LNCAP (cell line): ENCODE results near the gene GNB3.

Source experiments
- CTCF ChIP-seq: fragments of 450-650 bp; IDR thresholded peaks from 2 replicates; pipeline ENCODE4 v1.5.1; 2017; ENCODE audit warnings: mild to moderate bottlenecking

GNB3 gene

DNA sequence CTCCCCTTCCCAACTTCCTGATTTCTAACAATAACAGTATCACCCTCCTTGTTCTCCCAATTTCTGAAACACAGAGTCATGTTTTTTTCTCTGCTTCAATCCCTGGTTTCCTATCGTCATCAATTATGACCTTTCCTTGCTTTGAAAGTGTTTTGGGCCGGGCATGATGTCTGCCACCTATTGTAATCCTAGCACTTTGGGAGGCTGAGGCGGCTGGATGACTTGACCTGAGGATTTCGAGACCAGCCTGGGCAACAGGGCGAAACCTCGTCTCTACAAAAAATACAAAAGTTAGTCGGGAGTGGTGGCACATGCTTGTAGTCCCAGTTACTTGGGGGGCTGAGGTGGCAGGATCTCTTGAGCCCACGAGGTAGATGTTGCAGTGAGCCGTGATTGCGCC, 31.7 kb upstream of the GNB3 start:
- TF ChIP-seq CTCF = no peak

GRCh38 chr12:6810758-6811157, 30.0 kb upstream of the GNB3 start:
- TF ChIP-seq CTCF = no peak

GRCh38 chr12:6813363-6813762, 27.4 kb upstream of the GNB3 start:
- no peak for TF ChIP-seq CTCF

DNA sequence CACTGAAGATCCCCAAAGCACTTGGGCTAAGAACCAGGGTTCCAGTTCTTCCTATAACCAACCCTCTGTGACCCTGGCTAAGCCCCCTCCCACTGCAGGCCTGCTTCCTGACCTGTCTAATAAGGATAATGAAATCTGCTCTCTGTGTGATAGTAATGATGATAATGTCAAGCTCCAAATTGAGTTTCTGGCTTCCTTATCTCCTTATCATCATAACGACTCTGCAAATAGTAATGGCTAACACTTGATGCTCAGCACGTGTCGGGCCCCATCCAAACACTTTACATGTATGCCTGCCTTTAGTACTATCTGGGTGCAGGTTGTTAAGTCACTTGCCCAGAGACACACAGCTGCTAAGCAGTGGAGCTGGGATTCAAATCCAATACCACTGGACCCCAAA, 24.1 kb upstream of the GNB3 start:
- TF ChIP-seq CTCF = no peak

DNA sequence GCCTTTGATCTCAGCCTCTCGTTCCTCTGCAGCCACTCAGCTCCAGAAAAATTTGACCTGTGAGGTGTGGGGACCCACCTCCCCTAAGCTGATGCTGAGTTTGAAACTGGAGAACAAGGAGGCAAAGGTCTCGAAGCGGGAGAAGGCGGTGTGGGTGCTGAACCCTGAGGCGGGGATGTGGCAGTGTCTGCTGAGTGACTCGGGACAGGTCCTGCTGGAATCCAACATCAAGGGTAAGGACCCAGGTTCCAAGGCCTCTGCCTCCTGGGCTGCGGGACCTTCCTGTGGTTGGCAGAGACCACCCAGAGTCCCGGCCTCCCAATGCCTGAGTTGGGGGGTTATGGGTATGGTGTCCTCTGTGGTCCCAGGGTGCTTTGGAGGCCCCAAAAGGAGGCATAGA, 23.6 kb upstream of the GNB3 start:
- no peak for TF ChIP-seq CTCF

GRCh38 chr12:6817662-6818157, 23.0 kb upstream of the GNB3 start:
- no peak for TF ChIP-seq CTCF

DNA sequence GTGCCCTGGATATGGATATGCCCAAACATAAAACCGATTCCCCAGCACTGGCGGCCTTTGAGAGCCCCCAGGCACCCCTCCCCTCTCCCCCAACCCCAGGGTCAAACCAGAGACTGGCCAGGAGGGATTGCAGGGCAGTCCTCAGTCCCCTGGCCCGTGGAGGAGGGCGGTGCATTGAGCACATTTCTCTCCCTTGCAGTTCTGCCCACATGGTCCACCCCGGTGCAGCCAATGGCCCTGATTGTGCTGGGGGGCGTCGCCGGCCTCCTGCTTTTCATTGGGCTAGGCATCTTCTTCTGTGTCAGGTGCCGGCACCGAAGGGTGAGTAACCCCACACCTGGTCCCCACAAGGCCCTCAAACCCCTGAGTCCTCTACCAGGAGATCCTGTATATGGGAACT, 22.5 kb upstream of the GNB3 start:
- no peak for TF ChIP-seq CTCF

DNA sequence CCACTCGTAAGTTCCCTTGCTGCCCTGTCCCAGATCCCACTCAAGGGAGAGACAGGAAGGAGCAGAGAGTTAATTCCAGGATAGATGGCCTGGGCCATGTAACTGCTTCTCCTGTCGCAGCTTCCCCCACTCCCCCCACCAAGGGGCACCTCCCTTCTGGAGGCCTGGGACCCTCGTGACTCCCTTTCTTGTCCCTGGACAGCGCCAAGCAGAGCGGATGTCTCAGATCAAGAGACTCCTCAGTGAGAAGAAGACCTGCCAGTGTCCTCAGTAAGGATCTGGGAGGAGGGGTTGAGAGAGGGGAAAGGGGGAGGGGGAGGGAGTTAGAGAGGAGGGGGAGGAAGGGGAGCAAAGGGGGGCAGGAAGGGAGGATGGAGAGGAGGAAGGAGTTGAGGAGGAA, 22.1 kb upstream of the GNB3 start:
- TF ChIP-seq CTCF = no peak
